ENCODE data around the gene UHRF2.
"Not testable (repeated sequence)": the region's sequence is repeated elsewhere in the genome, so short reads cannot be mapped to it uniquely, and the experiment has no call there.

Gene UHRF2

GRCh38 chr9:6488395-6488794 lies 75.4 kb downstream of the UHRF2 start:
- DNase-seq (ENCODE audit: low spot score), result no peak

GRCh38 chr9:6489099-6489498 lies 76.1 kb downstream of the UHRF2 start:
- no peak for DNase-seq (ENCODE audit: low spot score)

GRCh38 chr9:6490863-6491262 lies 77.9 kb downstream of the UHRF2 start:
- DNase-seq (ENCODE audit: low spot score), result no peak

- DNase-seq (ENCODE audit: low spot score), result no peak
Measured at GRCh38 chr9:6495466-6495865, 82.5 kb downstream of the UHRF2 start.

GRCh38 chr9:6498982-6499381 lies 86.0 kb downstream of the UHRF2 start:
- DNase-seq (ENCODE audit: low spot score), result no peak

GRCh38 chr9:6501526-6502210 lies 88.7 kb downstream of the UHRF2 start:
- no peak for DNase-seq (ENCODE audit: low spot score)

- DNase-seq (ENCODE audit: low spot score), result no peak
Measured at GRCh38 chr9:6502399-6502798, 89.4 kb downstream of the UHRF2 start.

GRCh38 chr9:6506571-6506970 lies 93.6 kb downstream of the UHRF2 start:
- no peak for DNase-seq (ENCODE audit: low spot score)

- DNase-seq (ENCODE audit: low spot score), result no peak
Measured at GRCh38 chr9:6512085-6512657, 99.2 kb downstream of the UHRF2 start.

GRCh38 chr9:6522263-6522662 lies 109.3 kb downstream of the UHRF2 start:
- DNase-seq (ENCODE audit: low spot score), result no peak

GRCh38 chr9:6525326-6526045 lies 112.5 kb downstream of the UHRF2 start:
- no peak for DNase-seq (ENCODE audit: low spot score)

- no peak for DNase-seq (ENCODE audit: low spot score)
Measured at GRCh38 chr9:6535594-6535993, 122.6 kb downstream of the UHRF2 start.

- no peak for DNase-seq (ENCODE audit: low spot score)
Measured at GRCh38 chr9:6538666-6539071, 125.7 kb downstream of the UHRF2 start.

GRCh38 chr9:6542617-6543016 lies 129.6 kb downstream of the UHRF2 start:
- not testable (repeated sequence) for DNase-seq (ENCODE audit: low spot score)

- DNase-seq (ENCODE audit: low spot score), result no peak
Measured at GRCh38 chr9:6543204-6543603, 130.2 kb downstream of the UHRF2 start.

- no peak for DNase-seq (ENCODE audit: low spot score)
Measured at GRCh38 chr9:6545017-6545691, 132.2 kb downstream of the UHRF2 start.

- DNase-seq (ENCODE audit: low spot score), result no peak
Measured at GRCh38 chr9:6549106-6549800, 136.3 kb downstream of the UHRF2 start.

GRCh38 chr9:6551136-6551535 lies 138.1 kb downstream of the UHRF2 start:
- no peak for DNase-seq (ENCODE audit: low spot score)

GRCh38 chr9:6552033-6552432 lies 139.0 kb downstream of the UHRF2 start:
- no peak for DNase-seq (ENCODE audit: low spot score)

GRCh38 chr9:6552498-6553121 lies 139.6 kb downstream of the UHRF2 start:
- no peak for DNase-seq (ENCODE audit: low spot score)

GRCh38 chr9:6553866-6554265 lies 140.9 kb downstream of the UHRF2 start:
- DNase-seq (ENCODE audit: low spot score), result no peak
